ENCODE measurements around the gene PWP1. TPM values are rescaled to one million over a fixed set of nuclear protein-coding genes. Genes with fewer than 3 reads are reported as not detected.

The PWP1 gene
- total RNA-seq, 2 experiments from 2014 or later: 32.4 to 47.2 TPM

Other genes starting within 250 kb of the PWP1 start
- 10 to 100 TPM; 26.3 to 37.5 TPM for gene PRDM4, start 75.3 kb downstream of the PWP1 start, total RNA-seq
- gene ASCL4, start 88.9 kb downstream of the PWP1 start, total RNA-seq: not detected

Data from activated CD8-positive, alpha-beta memory T cell treated with anti-CD3 and anti-CD28 coated beads, Interleukin-2, amount 10 ng/mL, durations not matched to agents 7 days and 5 days (primary cell).